ENCODE results near the gene PPM1A.

Gene PPM1A

DNA sequence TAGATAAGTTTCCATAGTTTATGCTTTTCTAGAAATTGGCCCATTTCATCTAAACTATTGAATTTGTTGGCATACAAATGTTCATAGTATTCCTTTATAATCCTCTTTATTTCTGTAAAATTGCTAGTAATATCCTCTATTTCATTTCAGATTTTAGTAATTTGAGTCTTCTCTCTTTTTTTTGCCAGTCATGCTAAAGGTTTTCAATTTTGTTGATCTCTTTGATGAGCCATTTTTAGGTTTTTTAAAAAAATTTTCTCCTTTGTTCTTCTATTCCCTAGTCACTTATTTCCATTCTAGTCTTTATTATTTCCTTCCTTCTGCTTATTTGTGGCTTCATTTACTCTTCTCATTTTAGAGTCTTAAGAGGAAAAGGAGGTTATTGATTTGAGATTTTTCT lies 19.4 kb upstream of the PPM1A start:
- no peak for DNase-seq (ENCODE audit: extremely low spot score)
- TF ChIP-seq SUZ12 (IDR thresholded peaks at IDR 0.05) = no peak
- no peak for TF ChIP-seq NFRKB (IDR thresholded peaks at IDR 0.05)
- no peak for TF ChIP-seq TARDBP (IDR thresholded peaks at IDR 0.05)
- TF ChIP-seq ELF4 (IDR thresholded peaks at IDR 0.05) = no peak
- TF ChIP-seq CTBP1 (IDR thresholded peaks at IDR 0.05; ENCODE audit: borderline replicate concordance) = no peak
- no peak for TF ChIP-seq ARNT (IDR thresholded peaks at IDR 0.05)
- no peak for TF ChIP-seq LEF1 (IDR thresholded peaks at IDR 0.05; ENCODE audit: borderline replicate concordance)
- TF ChIP-seq HDGF (IDR thresholded peaks at IDR 0.05; ENCODE audit: borderline replicate concordance) = no peak
- no peak for TF ChIP-seq BHLHE40 (IDR thresholded peaks at IDR 0.05; ENCODE audit: borderline replicate concordance)
- TF ChIP-seq, protein P1, sequence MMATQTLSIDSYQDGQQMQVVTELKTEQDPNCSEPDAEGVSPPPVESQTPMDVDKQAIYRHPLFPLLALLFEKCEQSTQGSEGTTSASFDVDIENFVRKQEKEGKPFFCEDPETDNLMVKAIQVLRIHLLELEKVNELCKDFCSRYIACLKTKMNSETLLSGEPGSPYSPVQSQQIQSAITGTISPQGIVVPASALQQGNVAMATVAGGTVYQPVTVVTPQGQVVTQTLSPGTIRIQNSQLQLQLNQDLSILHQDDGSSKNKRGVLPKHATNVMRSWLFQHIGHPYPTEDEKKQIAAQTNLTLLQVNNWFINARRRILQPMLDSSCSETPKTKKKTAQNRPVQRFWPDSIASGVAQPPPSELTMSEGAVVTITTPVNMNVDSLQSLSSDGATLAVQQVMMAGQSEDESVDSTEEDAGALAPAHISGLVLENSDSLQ (IDR thresholded peaks at IDR 0.05) = no peak
- no peak for TF ChIP-seq L3MBTL2 (conservative IDR thresholded peaks at IDR 0.05)
- TF ChIP-seq SP1 (IDR thresholded peaks at IDR 0.05) = no peak
- TF ChIP-seq FOXA1 (IDR thresholded peaks at IDR 0.05) = no peak
- no peak for TF ChIP-seq ZNF384 (IDR thresholded peaks at IDR 0.05)
- no peak for TF ChIP-seq FOXM1 (IDR thresholded peaks at IDR 0.05; ENCODE audit: borderline replicate concordance)
- TF ChIP-seq FOXK2 (IDR thresholded peaks at IDR 0.05) = no peak
- ChIA-PET CTCF (no interaction called here), POLR2A (no interaction called here)

DNA sequence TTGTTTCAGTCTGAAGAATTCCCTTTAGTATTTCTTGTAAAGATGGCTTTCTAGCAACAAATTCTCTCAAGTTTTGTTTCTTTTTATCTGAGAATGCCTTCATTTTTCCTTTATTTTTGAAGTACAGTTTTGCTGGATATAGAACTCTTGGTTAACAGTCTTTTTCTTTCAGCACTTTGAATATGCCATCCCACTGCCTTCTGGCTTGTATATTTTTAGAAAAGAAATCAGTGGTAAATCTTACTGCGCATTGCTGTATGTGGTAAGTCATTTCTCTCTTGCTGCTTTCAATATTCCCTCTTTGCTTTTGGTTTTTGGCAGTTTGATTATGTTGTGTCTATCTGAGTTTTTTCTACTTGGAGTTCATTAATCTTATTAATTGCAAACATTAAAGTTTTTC lies 16.8 kb upstream of the PPM1A start:
- no peak for DNase-seq (ENCODE audit: extremely low spot score)
- ChIA-PET POLR2A (interaction anchor here (2.1 kb wide), 1 partner anchor 16 kb away, joined by 10 read pairs; the partner anchor contains the start of gene PPM1A), CTCF (no interaction called here)
- no peak for TF ChIP-seq NFRKB (IDR thresholded peaks at IDR 0.05)

DNA sequence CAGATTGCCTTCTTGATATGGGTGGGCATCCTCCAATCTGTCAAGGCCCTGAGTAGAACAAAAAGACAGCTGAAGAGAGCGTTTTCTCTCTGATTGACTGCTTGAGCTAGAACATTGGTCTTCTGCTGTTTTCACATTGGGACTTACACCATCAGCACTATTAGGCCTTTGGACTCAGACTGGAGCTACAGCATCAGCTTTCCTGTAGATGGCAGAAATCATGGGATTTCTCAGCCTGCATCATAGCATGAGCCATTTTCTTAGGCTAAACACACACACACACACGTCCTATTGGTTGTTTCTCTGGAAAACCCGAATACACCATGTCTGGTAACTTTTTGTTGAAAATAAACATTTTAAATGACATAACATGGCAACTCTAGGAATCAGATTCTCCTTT lies 15.8 kb upstream of the PPM1A start:
- TF ChIP-seq, protein P1 (IDR thresholded peaks at IDR 0.05) = no peak
- TF ChIP-seq ZNF384 (IDR thresholded peaks at IDR 0.05) = no peak
- TF ChIP-seq L3MBTL2 (conservative IDR thresholded peaks at IDR 0.05) = no peak
- TF ChIP-seq NFRKB (IDR thresholded peaks at IDR 0.05) = no peak
- no peak for TF ChIP-seq HDGF (IDR thresholded peaks at IDR 0.05; ENCODE audit: borderline replicate concordance)
- no peak for TF ChIP-seq TARDBP (IDR thresholded peaks at IDR 0.05)
- TF ChIP-seq ARNT (IDR thresholded peaks at IDR 0.05) = no peak
- TF ChIP-seq SP1 (IDR thresholded peaks at IDR 0.05) = no peak
- TF ChIP-seq ELF4 (IDR thresholded peaks at IDR 0.05) = no peak
- no peak for TF ChIP-seq FOXA1 (IDR thresholded peaks at IDR 0.05)
- no peak for TF ChIP-seq SUZ12 (IDR thresholded peaks at IDR 0.05)
- no peak for TF ChIP-seq FOXK2 (IDR thresholded peaks at IDR 0.05)
- TF ChIP-seq FOXM1 (IDR thresholded peaks at IDR 0.05; ENCODE audit: borderline replicate concordance) = no peak
- TF ChIP-seq LEF1 (IDR thresholded peaks at IDR 0.05; ENCODE audit: borderline replicate concordance) = no peak
- CTCF ChIA-PET = interaction anchor here (0.7 kb wide), 1 partner anchor 329 kb away, joined by 4 read pairs; no protein-coding TSS in a partner anchor
- POLR2A ChIA-PET = interaction anchor here (2.1 kb wide), 1 partner anchor 15 kb away, joined by 10 read pairs; the partner anchor contains the start of gene PPM1A
- DNase-seq (ENCODE audit: extremely low spot score) = no peak

DNA sequence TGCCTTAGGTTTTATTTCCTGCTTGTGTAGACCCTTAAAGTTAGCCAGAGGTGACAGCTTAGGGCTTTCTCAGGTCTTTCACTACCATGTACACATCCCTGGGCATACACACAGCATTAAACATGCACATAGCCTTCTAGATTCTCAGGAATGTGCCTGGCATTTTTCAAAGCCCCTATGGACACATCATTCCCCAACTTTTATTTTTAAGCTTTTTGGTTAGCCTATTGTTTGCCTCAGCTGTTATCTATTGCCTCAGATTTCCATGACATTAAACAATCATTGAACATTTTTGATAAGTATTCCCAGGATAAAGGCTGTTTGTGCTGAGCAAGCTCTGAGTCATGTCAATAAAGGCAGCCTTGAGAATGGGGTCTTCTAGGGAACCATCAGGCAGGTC lies 15.1 kb upstream of the PPM1A start:
- POLR2A ChIA-PET = interaction anchor here (2.1 kb wide), 1 partner anchor 15 kb away, joined by 10 read pairs; the partner anchor contains the start of gene PPM1A
- CTCF ChIA-PET = no interaction called here
- TF ChIP-seq SP1 (IDR thresholded peaks at IDR 0.05) (no peak), ARNT (IDR thresholded peaks at IDR 0.05) (no peak), NFRKB (IDR thresholded peaks at IDR 0.05) (no peak), TARDBP (IDR thresholded peaks at IDR 0.05) (no peak), LEF1 (IDR thresholded peaks at IDR 0.05; ENCODE audit: borderline replicate concordance) (no peak), ZNF384 (IDR thresholded peaks at IDR 0.05) (no peak), CTBP1 (IDR thresholded peaks at IDR 0.05; ENCODE audit: borderline replicate concordance) (no peak), L3MBTL2 (conservative IDR thresholded peaks at IDR 0.05) (no peak)
- TF ChIP-seq, protein P1 (IDR thresholded peaks at IDR 0.05) = no peak
- DNase-seq (ENCODE audit: extremely low spot score) = no peak

DNA sequence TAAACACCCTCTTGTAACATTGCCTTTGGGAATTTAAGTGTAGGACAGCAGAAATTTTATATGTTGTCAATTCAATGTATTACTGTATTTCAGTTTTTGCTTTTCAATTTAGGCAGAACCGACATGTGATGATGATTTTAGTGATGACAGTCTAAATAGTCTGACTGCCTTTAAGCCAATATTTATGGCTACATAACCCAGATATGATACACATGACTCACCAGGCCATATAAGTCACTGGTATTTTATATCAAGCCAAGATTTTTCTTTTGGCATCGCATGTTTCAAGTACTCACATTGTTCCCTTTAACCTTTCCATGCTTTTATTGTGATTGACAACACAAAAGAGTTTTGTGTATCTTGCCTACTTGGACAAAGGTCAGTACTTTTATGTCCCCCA lies 13.6 kb upstream of the PPM1A start:
- TF ChIP-seq ELF4 (IDR thresholded peaks at IDR 0.05) = no peak
- TF ChIP-seq BHLHE40 (IDR thresholded peaks at IDR 0.05; ENCODE audit: borderline replicate concordance) = no peak
- TF ChIP-seq FOXK2 (IDR thresholded peaks at IDR 0.05) = no peak
- TF ChIP-seq FOXM1 (IDR thresholded peaks at IDR 0.05; ENCODE audit: borderline replicate concordance) = no peak
- no peak for TF ChIP-seq L3MBTL2 (conservative IDR thresholded peaks at IDR 0.05)
- ChIA-PET POLR2A (no interaction called here), CTCF (no interaction called here)
- no peak for DNase-seq (ENCODE audit: extremely low spot score)

DNA sequence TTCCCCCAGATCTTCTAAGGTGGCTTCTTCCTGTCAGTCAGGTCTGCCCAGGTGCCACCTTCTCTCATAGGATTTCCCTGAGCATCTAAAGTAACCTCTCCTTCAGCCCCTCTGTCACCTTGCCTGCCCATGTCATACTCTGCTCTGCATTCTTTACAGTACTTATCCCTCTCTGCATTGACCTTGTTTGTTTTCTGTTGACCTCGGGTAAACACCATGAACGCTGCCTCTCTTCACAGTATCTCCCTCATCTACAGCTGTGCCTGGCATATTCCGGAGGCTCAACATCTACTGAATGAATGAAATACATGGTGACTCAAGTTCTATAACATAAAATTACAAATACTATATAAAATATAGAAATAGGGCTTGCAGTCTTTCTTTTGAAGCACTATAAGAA lies 10.1 kb upstream of the PPM1A start:
- CTCF ChIA-PET = no interaction called here
- POLR2A ChIA-PET = interaction anchor here (1.3 kb wide), 1 partner anchor 10 kb away, joined by 4 read pairs; the partner anchor contains the start of gene PPM1A
- no peak for DNase-seq (ENCODE audit: extremely low spot score)
- TF ChIP-seq SUZ12 (IDR thresholded peaks at IDR 0.05) (no peak), FOXA1 (IDR thresholded peaks at IDR 0.05) (no peak), ARNT (IDR thresholded peaks at IDR 0.05) (no peak), SP1 (IDR thresholded peaks at IDR 0.05) (no peak), TARDBP (IDR thresholded peaks at IDR 0.05) (no peak), L3MBTL2 (conservative IDR thresholded peaks at IDR 0.05) (no peak)
